HepG2 (cell line): ENCODE measurements around the gene SYNGR1. TPM values are rescaled to one million over a fixed set of nuclear protein-coding genes. Genes with fewer than 3 reads are reported as not detected.
A peak's percentile ranks its signal among the peaks of the same experiment; 100 is the strongest.

Experiments used
- ATRX ChIP-seq: sonication (generic); formaldehyde crosslinking; IDR thresholded peaks from 2 replicates; pipeline ENCODE4 v1.4.0; 2020; ENCODE audit warnings: missing genetic modification reagents, borderline replicate concordance
- CBX2 ChIP-seq, 2 experiments: fragments of 200-600 bp in 1 of 2; sonication (generic); formaldehyde crosslinking in 1 of 2; IDR thresholded peaks; 2 replicates each; pipeline versions ENCODE4 v1.7.0 to v1.8.1; 2018 to 2022; ENCODE audit warnings: low read depth in 2 of 2, low read length in 1 of 2, mild to moderate bottlenecking in 1 of 2, missing genetic modification reagents in 1 of 2
- CENPT ChIP-seq: sonication (generic); formaldehyde crosslinking; IDR thresholded peaks from 2 replicates; pipeline ENCODE4 v1.8.0; 2022; ENCODE audit warnings: low read depth, mild to moderate bottlenecking, moderate library complexity, missing genetic modification reagents
- IRF9 ChIP-seq: sonication (generic); formaldehyde crosslinking; IDR thresholded peaks from 2 replicates; pipeline ENCODE4 v1.8.0; 2022; ENCODE audit warnings: missing genetic modification reagents, mild to moderate bottlenecking, borderline replicate concordance
- JUND ChIP-seq: sonication (generic); formaldehyde crosslinking; IDR thresholded peaks from 2 replicates; pipeline ENCODE4 v1.8.0; 2022; ENCODE audit warnings: mild to moderate bottlenecking, missing genetic modification reagents
- KLF13 ChIP-seq: sonication (generic); formaldehyde crosslinking; IDR thresholded peaks from 2 replicates; pipeline ENCODE4 v1.4.0; 2020; ENCODE audit warnings: mild to moderate bottlenecking, missing genetic modification reagents
- MTF2 ChIP-seq: sonication (generic); formaldehyde crosslinking; IDR thresholded peaks from 2 replicates; pipeline ENCODE4 v1.5.0; 2020; ENCODE audit warnings: missing genetic modification reagents, borderline replicate concordance
- MXD4 ChIP-seq: IDR thresholded peaks from 2 replicates; pipeline ENCODE4 v1.6.1; 2016; ENCODE audit warnings: mild to moderate bottlenecking, missing biosample characterization, missing genetic modification reagents
- SNAPC2 ChIP-seq: sonication (generic); formaldehyde crosslinking; IDR thresholded peaks from 2 replicates; pipeline ENCODE4 v1.8.1; 2022; ENCODE audit warnings: mild to moderate bottlenecking, missing genetic modification reagents
- TBX3 ChIP-seq: fragments of 450-650 bp; IDR thresholded peaks from 2 replicates; pipeline ENCODE4 v1.6.1; 2017; ENCODE audit warnings: antibody characterized with exemption, mild to moderate bottlenecking, inconsistent platforms, borderline replicate concordance
- THAP9 ChIP-seq: sonication (generic); formaldehyde crosslinking; IDR thresholded peaks from 2 replicates; pipeline ENCODE4; 2020; ENCODE audit warnings: missing genetic modification reagents, mild to moderate bottlenecking, borderline replicate concordance
- WIZ ChIP-seq: sonication (generic); formaldehyde crosslinking; IDR thresholded peaks from 2 replicates; pipeline ENCODE4 v1.5.1; 2020; ENCODE audit warnings: mild to moderate bottlenecking, missing genetic modification reagents
- ZBTB8A ChIP-seq: sonication (generic); formaldehyde crosslinking; IDR thresholded peaks from 2 replicates; pipeline ENCODE4 v1.4.0; 2020; ENCODE audit warnings: mild to moderate bottlenecking, low read depth, missing genetic modification reagents, borderline replicate concordance
- ZMYM3 ChIP-seq: sonication (generic); formaldehyde crosslinking; IDR thresholded peaks from 2 replicates; pipeline ENCODE4 v1.5.1; 2020; ENCODE audit warnings: mild to moderate bottlenecking, missing genetic modification reagents
- ZNF205 ChIP-seq: IDR thresholded peaks from 2 replicates; pipeline ENCODE4 v1.6.1; 2018; ENCODE audit warnings: missing biosample characterization, missing genetic modification reagents
- ZNF850 ChIP-seq: sonication (generic); formaldehyde crosslinking; conservative IDR thresholded peaks from 2 replicates; pipeline ENCODE4 v1.9.0; 2021; ENCODE audit warnings: mild to moderate bottlenecking, missing genetic modification reagents
- polyA plus RNA-seq, 8 experiments: library from polyadenylated mRNA; depleted of rRNA in 3 of 8; stranded (reverse) in 7 of 8; unstranded in 1 of 8; fragments of >200 nt; fragmentation: Illumina TruSeq in 4 of 8; extraction: Trizol in 4 of 8; gene quantifications; 2 replicates each; pipeline versions ENCODE4 v1.2.1 to v1.2.3, GENCODE V29; 2011 to 2016; ENCODE audit warnings: low read depth in 4 of 8, missing spikeins in 1 of 8, mixed read lengths in 1 of 8; ENCODE audit not compliant: insufficient read depth in 1 of 8
- total RNA-seq, 5 experiments: library from RNA; depleted of rRNA; stranded (reverse); fragments of >200 nt; fragmentation: Illumina TruSeq; extraction: Trizol; gene quantifications; 2 replicates each; pipeline ENCODE4 v1.2.3, GENCODE V29; 2016; ENCODE audit warnings: low read depth in 1 of 5
- TF ChIP-seq, protein P1 (sequence below): sonication (generic); formaldehyde crosslinking; IDR thresholded peaks from 2 replicates; pipeline ENCODE4 v1.9.0; 2021; ENCODE audit warnings: missing genetic modification reagents, borderline replicate concordance
- TF ChIP-seq, protein P2 (sequence below): sonication (generic); formaldehyde crosslinking; IDR thresholded peaks from 2 replicates; pipeline ENCODE4 v1.5.1; 2020; ENCODE audit warnings: missing genetic modification reagents, mild to moderate bottlenecking, borderline replicate concordance

SYNGR1 gene
- total and polyA plus RNA-seq, 2 of the 13 experiments (the other 11 are each of a cell fraction or from before 2014, with no cell fraction given), result 0.27 to 2.7 TPM

DNA sequence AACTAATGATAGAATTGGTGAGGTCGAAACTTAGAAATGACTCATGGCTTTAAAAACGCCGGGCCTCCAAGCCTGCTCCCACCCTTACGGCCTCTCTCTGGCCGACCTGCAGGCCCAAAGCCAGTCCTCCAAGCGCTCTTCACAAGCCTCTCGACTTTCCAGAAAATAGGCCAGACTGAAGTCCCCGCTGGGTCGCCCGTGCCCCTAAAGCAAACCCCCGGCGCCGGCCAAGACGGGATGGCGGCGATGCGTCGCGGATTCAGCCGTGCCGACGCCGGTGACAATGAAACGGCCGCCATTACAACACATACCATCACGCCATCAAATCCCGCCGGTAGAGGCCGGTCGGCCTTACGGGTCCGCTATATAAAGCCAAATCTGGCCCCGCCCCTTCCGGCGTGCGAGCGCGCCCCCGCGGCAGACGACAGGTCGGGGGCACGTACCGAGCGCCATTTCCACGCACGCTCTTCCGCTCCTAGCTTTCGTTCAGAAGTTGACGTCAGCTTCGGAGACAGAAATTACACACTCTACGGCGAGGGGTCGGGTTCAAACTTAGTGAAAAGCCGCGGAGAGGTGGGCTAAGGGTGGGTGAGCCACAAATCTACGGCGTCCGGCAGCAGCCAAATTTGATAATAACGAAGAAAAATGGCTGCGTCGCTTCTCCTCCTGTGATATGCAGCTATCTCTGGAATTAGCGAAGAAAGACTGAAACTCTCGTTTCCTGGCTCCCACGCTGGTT, 30.3 kb upstream of the SYNGR1 start, which contains the start of gene RPL3 (continued):
- TF ChIP-seq, protein P1, sequence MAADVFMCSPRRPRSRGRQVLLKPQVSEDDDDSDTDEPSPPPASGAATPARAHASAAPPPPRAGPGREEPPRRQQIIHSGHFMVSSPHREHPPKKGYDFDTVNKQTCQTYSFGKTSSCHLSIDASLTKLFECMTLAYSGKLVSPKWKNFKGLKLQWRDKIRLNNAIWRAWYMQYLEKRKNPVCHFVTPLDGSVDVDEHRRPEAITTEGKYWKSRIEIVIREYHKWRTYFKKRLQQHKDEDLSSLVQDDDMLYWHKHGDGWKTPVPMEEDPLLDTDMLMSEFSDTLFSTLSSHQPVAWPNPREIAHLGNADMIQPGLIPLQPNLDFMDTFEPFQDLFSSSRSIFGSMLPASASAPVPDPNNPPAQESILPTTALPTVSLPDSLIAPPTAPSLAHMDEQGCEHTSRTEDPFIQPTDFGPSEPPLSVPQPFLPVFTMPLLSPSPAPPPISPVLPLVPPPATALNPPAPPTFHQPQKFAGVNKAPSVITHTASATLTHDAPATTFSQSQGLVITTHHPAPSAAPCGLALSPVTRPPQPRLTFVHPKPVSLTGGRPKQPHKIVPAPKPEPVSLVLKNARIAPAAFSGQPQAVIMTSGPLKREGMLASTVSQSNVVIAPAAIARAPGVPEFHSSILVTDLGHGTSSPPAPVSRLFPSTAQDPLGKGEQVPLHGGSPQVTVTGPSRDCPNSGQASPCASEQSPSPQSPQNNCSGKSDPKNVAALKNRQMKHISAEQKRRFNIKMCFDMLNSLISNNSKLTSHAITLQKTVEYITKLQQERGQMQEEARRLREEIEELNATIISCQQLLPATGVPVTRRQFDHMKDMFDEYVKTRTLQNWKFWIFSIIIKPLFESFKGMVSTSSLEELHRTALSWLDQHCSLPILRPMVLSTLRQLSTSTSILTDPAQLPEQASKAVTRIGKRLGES (CRISPR knock-in tag), result no peak
- TF ChIP-seq ZMYM3 (CRISPR knock-in tag) (no peak), JUND (CRISPR knock-in tag) (peak; percentile 83), KLF13 (no peak), ZNF850 (CRISPR knock-in tag) (0 out of 2 replicates have a peak, but pooled peaks have one; percentile 74), THAP9 (CRISPR knock-in tag) (peak; percentile 91), MTF2 (peak; percentile 75; the same call in 1 of the 2 replicates), ZNF205 (peak; percentile 89), ZBTB8A (CRISPR knock-in tag) (no peak), IRF9 (CRISPR knock-in tag) (no peak; the same call in 1 of the 2 replicates), WIZ (CRISPR knock-in tag) (peak; percentile 79; the same call in 1 of the 2 replicates), ATRX (CRISPR knock-in tag) (no peak), CENPT (CRISPR knock-in tag) (no peak), TBX3 (no peak), MXD4 (peak; percentile 84), SNAPC2 (CRISPR knock-in tag) (no peak), CBX2 (IDR thresholded peaks at IDR 0.05; ENCODE audit: low read depth, low read length) (no peak), CBX2 (CRISPR knock-in tag; IDR thresholded peaks at IDR 0.05; ENCODE audit: low read depth) (no peak)
- TF ChIP-seq, protein P2, sequence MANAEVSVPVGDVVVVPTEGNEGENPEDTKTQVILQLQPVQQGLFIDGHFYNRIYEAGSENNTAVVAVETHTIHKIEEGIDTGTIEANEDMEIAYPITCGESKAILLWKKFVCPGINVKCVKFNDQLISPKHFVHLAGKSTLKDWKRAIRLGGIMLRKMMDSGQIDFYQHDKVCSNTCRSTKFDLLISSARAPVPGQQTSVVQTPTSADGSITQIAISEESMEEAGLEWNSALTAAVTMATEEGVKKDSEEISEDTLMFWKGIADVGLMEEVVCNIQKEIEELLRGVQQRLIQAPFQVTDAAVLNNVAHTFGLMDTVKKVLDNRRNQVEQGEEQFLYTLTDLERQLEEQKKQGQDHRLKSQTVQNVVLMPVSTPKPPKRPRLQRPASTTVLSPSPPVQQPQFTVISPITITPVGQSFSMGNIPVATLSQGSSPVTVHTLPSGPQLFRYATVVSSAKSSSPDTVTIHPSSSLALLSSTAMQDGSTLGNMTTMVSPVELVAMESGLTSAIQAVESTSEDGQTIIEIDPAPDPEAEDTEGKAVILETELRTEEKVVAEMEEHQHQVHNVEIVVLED (CRISPR knock-in tag), result peak; percentile 100
